ENCODE results near the gene GLDN.

GLDN gene

DNA sequence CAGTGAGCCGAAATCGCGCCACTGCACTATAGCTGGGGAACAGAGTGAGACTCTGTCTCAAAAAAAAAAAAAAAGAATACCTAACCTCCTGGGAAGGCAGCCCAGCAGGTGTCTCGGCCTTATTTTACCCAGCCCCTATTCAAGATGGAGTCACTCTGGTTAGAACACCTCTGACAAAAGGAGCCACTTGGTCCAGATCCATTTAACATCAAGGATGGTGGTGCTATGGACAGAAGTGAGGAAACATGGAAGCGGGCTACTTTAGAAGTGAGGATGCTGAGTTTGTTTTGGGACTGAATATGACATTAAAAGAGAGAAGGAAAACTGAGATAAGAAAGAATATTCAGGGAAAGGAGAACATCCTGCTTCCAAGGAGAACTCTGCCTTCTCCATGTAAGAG, 14.7 kb downstream of the GLDN start:
- DNase-seq (ENCODE audit: low read depth in 2 of 2, low spot score in 1 of 2) = no peak

DNA sequence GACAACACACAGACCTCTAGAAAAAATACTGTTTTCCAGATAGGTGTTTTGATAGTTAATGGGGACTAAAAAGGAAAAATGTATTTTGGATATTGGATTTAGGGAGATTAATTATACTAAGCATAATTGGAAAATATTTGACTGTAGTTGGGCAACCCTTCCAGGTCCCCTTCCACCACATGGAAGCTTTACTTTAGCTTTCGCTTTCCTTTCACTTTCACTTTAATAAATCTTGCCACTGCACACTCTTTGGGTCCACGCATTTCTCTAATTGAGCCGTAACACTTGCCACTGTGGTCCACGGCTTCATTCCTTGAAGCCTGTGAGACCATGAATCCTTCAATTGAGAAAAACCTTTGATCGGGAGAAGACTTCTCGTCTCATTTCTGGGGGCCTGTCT, 15.5 kb downstream of the GLDN start:
- DNase-seq (ENCODE audit: low read depth in 2 of 2, low spot score in 1 of 2) = no peak

DNA sequence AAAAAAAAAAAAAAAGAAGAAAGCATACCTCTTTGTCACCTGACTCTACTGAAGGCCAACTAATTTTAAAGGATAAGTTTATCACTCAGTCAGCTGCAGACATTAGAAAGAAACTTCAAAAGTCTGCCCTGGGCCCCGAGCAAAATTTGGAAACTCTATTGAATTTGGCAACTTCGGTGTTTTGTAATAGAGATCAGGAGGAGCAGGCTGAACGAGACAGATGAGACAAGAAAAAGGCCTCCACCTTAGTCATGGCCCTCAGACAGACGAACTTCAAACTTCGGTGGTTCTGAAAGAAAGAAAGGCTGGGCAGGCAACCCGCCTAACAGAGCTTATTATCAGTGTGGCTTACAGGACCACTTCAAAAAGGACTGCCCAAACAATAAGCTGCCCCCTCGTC, 18.5 kb downstream of the GLDN start:
- DNase-seq (ENCODE audit: low read depth in 2 of 2, low spot score in 1 of 2) = no peak

DNA sequence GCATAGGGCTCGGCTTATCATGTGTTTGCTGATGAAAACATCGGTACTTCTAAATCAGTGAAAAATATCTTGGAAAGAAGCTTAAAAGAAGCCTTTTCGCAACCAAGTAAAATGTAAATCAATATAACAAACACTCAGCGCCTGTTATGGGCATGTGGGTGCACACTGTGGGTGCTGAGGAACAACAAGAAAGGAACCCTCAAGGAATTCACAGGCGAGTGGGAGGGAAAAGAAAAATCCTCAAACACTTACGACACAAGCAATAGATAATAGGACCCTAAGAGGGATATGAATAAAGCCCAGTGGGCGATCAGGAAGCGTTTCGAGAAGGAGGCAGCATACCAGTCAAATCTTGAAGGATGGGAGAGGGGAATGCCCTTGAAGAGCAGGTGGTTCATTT, 21.9 kb downstream of the GLDN start:
- DNase-seq (ENCODE audit: low read depth in 2 of 2, low spot score in 1 of 2) = no peak

DNA sequence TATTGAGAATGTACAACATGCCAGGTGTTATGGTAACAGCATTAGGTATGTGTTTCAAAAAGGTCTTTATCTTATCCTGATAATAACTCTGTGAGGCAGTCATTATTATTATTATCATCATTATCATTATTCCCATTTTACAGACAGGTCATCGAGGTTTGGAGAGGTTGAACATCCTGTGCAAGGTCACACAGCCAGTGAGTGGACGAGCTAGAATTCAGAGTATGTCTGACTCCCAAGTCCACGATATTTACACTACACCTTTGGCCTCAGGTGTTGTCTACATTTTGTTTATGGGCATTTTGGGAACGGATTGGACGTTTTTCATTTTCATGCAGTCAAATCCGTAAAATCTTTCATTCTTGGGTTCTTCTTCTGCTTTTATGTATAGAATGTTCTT, 24.0 kb downstream of the GLDN start:
- no peak for DNase-seq (ENCODE audit: low read depth in 2 of 2, low spot score in 1 of 2)

DNA sequence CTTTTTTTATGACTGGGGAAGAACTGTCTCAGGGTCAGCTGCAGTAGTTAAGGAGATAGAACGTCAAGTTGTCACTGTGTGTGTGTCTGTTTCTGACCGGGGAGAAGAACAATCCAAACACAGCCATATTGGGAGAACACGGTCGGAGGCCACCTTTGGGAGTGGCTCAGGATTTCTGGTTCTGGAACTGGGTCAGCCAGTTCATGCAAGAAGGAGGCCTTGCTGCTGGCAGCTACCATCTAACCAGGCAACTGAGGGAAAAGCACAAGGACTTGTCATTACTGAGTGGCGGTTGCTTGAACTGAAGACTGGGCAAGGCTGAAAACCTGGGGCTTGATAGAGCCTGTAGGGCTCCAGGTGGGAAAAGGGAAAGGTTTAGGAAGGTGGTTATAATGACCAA, 24.6 kb downstream of the GLDN start:
- DNase-seq (ENCODE audit: low read depth in 2 of 2, low spot score in 1 of 2) = no peak

DNA sequence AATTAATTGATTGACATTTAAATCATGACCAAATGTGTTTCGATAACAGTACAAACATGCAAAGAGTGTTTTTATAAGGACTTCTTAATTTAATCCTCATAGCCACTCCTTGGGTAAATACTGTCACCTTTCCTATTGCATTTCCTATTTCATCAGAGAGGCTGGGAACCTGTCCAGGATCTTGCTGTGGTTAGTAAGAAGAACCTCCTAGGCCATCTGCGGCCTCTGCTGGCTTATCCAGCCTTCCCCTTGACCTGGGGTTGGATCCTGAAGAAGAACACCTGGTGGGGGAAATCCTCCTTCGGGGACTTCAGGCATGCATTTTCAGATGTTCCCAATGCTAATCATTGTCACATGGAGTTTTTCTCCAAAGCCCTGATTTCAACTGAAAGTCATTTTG, 25.5 kb downstream of the GLDN start:
- DNase-seq (ENCODE audit: low read depth in 2 of 2, low spot score in 1 of 2) = no peak

DNA sequence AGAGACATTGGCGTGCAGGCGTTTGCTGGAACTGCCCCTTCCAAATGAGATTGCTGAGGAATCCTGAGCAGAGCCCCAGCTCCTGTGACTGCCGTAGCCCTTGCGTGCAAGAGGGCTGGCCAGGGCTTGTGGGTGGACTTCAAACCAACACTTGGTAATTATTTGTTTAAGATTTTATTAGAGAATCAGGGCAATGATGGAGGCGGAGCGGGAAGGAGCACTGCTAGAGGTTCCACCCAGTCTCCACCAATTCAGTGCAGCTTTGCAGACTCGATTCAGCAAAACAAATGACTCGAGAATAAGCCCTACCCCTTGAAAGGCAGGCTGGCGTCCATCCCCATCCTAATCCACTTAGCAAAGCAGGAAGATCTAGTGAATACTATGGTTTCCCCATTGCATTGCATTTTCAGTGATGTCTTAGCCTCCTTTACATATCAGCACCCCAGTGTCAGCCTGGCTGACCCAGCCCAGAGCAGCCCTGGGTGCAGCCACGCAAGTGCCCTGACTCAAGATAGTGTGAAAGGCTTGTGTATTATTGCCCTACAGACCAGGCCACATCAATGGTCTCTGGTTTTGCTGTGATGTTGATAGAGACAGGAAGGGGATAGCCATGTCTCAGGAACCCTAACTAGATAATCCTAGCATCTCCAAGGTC, 26.0 kb downstream of the GLDN start:
- DNase-seq (ENCODE audit: low read depth in 2 of 2, low spot score in 1 of 2) = no peak

DNA sequence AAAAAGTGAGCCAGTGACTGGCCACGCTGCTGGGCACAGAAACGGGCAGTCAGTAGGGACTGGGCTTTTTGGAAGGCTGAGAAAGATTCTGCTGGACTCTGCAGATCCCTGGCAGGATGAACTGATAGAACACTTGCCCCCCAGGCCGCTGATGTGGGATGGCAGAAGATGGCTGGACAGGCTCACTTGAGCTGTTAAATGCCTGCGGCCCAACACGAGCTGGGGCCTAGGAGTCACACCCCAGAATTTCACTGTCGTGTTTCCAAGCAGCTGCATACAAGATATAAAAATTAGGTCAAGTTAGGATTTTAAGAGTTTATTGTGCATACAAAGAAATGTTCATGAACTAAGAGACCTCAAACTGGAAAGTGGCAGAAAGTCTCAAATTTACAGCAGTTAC, 26.9 kb downstream of the GLDN start:
- no peak for DNase-seq (ENCODE audit: low read depth in 2 of 2, low spot score in 1 of 2)

DNA sequence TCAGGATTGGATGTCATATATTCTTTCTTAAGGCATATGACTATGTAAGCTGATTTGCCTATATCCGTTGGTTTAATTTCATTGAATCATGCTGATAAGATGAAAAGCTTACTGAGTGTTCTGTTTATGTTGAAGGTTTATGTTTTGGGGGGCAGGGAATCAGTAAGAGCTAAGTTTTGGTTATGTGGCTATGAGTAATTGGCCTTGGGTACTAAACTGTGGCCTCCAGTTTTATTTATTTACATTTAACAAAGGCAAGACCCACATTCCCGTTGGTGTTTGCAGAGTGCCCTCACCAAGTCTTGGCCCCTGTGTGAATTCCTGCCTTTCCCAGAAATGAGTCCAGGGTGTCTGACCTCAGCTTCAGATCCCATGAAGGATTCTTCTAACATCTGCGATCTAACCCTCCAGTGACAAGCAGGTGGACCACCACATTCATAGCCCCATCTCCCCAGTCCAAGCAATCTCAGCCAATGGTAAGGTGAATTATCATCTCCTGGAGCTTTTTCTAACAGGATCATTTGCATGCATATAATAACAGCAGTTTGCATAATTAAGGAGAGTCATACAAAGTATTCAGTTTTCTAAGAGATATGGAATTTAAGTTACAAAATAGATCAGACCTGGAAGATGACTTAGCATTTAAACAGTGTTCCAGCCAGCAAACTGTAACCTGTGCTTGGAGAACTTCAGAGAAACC, 27.4 kb downstream of the GLDN start:
- DNase-seq (ENCODE audit: low read depth in 2 of 2, low spot score in 1 of 2) = no peak

DNA sequence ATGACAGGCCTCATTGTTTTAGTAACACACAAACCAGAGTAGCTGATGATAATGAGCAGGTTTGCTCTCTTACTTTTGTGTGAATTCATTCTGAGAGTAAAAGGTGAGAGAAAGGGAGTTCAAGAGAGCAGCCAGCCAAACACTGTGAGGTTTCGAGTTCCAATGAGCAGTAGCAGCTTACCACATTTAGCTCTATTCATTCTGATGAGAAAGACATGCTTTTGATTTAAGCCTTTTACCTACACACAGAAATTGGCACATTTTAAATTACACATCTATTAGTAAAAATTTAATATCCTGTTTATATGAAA, 28.0 kb downstream of the GLDN start:
- DNase-seq (ENCODE audit: low read depth in 2 of 2, low spot score in 1 of 2) = no peak

DNA sequence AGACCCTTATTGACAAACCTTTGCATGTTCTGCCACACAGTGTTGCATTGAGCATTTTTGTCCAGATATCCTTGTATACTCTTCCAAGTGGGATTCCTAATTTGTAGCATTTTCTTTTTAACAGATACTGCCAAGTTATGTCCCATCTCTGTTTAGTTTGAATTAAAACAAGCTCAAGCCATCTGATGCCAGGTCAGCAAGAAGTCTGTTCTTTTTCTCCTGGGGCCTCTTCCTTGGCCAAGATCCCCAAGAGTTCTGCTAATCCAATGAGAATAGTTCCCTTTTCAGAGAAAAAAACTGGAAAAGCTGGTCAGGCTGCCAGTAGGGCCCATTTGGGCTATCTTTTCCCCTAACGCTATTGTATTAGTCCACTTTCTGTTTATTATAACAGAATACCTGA, 29.8 kb downstream of the GLDN start:
- no peak for DNase-seq (ENCODE audit: low read depth in 2 of 2, low spot score in 1 of 2)

DNA sequence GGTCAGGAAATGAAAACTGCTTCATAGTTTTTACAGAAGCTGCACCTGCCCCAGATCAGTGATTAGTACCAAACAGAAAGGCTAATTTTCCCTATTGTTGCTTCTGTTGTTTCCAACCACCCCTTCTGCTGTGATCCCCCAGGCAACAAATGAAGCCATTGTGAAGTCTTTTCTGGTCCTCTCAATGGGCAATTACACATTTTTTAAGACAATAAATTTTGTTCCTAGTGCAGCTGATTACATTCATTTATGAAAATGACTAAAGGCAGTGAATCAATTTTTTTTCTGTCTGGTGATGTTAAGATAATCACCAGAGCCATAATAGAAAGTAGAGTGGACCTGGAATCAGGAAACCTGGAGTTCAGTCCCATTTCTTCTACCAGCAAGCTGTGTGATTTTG, 32.7 kb downstream of the GLDN start:
- no peak for DNase-seq (ENCODE audit: low read depth in 2 of 2, low spot score in 1 of 2)

DNA sequence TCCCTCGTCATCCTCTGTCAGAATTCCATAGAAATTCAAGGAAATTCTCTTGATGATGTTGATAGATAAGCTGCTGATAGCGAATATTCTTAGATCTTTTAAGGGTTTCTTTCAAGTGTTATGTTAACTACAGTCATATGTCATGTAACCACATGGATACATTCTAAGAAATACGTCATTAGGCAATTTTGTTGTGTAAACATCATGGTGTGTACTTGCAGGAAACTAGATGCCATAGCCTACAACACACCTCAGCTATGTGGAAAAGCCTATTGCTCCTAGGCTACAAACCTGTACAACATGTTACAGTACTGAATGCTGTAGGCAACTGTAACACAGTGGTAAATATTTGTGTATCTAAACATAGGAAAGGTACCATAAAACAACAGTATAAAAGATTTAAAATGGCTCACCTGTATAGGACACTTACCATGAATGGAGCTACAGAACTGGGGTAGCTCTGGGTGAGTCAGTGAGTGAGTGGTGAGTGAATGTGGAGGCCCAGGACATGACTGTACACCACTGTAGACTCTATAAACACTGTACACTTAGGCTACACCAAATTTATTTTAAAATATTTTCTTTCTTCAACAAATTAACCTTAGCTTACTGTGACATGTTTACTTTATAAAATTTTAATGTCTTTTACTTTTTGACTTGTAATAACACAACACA, 34.6 kb downstream of the GLDN start:
- no peak for DNase-seq (ENCODE audit: low read depth in 2 of 2, low spot score in 1 of 2)

DNA sequence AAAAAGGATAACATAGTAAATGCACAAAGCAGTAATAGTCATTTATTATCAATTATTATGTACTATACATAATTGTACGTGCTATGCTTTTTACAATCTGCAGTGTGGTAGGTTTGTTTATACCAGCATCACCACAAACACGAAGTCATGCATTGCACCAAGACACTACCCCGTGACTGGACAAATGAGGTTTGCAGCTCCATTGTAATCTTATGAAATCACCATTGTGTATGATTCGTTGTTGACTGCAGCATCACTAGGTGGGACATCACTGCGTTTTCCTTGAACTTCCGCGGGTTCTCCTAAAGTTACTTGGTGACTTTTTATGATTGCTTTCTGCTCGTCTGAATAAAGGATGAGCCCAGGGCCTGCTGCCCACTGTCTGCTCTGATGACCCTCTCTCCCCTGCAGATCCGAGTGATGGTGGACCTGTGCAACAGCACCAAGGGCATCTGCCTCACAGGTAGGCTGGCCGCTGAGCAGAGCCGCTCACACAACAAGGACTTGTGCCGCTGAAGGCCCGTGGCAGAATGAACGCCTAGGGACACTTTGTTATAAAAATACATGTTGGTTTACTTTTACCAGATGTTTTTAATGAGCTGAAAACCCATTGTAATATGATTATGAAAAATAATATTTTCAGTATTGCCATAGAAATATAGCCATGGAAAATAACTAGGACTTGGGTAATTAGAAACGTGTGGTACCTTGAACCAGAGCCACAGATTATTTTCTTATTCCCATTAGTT, 35.8 kb downstream of the GLDN start:
- DNase-seq (ENCODE audit: low read depth in 2 of 2, low spot score in 1 of 2) = no peak

DNA sequence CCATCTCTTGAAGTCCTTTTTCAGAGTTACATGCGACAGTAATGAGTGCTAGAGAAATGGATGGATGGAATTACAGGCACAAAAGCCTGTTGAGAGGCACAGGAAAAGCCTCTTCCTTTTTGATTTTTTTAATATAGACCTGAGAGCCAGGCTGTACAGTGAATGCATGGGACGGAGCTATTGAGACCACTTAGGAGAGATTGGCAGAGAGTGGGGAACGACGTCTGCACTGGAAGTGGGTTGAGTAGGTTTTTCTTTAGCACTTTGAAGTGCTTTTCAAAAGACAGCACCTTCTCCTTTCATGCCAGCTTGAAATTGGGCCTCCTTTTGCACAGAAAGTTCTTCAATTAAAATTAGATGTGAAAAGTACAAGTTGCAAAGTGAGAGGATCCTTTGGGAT, 37.0 kb downstream of the GLDN start:
- no peak for DNase-seq (ENCODE audit: low read depth in 2 of 2, low spot score in 1 of 2)

DNA sequence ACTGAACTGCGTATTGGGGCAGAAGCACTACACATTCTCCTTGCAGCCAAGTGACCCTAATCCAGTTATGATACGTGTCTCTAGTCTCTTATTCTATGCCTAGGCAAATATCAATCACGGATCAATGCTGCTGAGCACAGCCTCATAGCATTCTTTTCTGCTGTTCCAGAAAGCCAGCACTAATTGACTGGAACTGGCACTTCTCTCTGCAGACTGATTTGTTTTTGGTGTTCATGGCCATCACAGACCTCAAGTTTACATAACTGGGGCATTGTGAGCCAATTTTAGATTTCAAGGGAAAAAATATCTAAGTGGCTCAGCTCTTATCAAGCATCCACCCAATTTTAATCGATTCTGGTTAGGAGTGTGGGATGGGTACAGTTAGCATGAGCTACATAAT, 37.9 kb downstream of the GLDN start:
- DNase-seq (ENCODE audit: low read depth in 2 of 2, low spot score in 1 of 2) = no peak

DNA sequence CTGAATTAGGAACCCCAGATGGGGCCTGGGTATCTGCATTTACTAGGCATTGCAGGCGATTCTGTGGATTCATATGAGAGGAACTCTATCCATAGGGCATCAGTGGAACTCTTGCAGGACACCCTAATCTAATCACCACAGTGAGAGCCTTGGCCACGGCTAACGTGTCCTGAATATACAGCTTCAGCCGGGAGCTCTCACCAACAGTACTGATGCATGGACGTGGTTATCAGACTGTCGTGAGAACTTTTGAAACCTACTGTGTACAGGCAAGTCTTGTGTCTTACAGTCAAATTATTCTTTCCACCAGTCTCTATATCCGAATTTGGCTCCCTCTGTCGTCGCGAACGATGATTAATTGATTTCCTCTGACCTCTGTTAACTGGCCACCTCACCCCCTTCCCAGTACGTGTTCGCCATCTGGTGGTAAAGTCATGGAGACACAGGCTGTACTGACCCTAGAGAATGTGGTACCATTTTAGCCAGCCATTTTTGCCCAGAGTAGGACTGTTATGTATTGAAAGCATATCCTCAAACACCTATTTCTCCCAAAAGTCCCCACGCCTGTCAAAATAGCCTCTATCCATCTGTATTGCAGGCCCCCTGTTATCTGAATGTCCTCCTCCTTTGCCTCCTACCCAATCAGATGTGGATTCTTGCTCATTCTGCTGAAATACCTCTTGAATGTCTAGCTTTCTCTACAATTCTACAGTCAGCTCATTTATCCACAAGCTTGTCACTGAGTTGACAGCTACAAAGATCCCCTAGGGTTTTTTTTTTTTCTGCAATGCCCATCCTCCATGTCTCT, 39.7 kb downstream of the GLDN start:
- no peak for DNase-seq (ENCODE audit: low read depth in 2 of 2, low spot score in 1 of 2)

DNA sequence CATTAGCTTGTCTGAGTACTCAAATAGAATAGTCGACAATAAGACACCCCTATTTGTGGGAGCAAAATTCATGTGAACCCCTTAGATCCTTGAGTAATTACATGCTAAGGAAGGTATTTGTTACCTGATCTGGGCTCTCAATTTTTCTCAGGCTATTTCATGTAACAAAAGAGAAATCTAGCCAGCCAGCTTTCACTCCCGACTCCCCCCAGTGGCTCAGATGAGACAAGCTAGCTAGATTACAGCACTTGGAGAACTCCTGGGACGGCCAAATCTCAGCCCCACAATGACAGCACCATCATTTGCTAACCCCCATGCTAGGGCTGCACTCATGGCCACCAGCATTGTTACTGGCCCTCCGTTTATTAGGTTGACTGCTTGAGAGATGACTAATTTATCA, 41.3 kb downstream of the GLDN start:
- no peak for DNase-seq (ENCODE audit: low read depth in 2 of 2, low spot score in 1 of 2)

DNA sequence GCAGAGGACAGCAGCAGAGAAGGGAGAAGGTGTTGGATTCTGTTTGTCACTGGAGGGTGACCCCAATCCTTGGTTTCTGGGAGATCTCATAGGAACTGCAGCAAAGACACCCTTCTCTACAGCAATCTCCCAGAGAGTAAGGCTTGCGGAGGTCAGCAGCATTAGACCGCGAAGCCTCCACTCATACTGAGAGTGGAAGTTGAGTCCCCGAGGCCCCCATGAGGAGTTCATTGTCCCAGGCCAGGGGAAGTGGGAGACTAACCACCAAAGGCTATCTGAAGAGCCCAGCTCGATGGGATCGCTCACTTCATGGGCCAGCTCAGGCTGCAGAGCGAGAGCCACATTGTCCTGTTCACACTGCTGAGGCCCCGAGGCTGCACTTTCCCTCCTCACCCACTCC, 44.6 kb downstream of the GLDN start:
- DNase-seq (ENCODE audit: low read depth in 2 of 2, low spot score in 1 of 2) = no peak

DNA sequence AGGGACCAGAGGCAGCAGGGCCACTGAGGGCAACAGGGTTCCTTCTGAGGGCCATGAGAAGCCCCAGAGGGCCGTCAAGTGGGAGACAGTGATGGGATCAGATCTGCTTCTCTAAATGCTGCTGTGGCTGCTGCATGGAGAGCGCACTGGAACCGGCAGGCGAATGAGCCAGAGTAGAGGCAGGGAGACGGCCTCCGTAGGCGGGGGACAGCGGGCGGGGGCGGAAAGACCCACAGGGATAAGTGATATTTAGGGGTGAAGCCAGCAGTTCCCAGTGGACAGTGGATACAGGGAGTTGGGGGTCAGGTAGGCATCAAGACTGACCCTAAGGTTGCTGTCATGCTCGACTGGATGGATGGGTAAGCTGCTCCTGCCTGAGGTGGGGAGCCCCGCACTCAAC, 45.0 kb downstream of the GLDN start:
- DNase-seq (ENCODE audit: low read depth in 2 of 2, low spot score in 1 of 2) = no peak
